ENCODE results near the gene HPCA.

DNA sequence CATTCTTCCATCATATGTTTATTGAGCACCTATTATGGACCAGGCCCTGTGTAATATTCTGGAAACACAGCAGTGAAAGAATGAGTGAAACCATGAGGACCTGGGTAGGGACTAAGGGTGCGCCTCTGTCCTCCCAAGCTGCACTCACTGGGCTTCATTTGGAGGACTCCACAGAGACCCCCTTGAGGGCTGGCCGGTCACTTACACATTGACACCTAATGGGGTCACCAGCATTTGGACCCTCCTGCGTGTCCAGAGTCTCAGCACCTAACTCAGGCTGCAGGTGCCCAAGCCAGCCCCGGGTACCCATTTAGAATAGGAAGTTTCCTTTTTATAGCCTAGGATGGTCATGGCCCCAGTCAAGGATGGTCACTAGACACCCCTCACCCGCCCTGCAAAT is 12.8 kb upstream of the HPCA start:
- TF ChIP-seq CTCF (IDR thresholded peaks at IDR 0.05) (no peak), POLR2A (IDR thresholded peaks at IDR 0.05) (no peak)

Data from Peyer's patch (tissue), 4 donors.